ENCODE results near the gene ANO7. TPM values are rescaled to one million over a fixed set of nuclear protein-coding genes. Genes with fewer than 3 reads are reported as not detected.

Gene ANO7
- total RNA-seq, 1 donor from 2014 or later: 1.2 TPM

GRCh38 chr2:241199897-241200821 is 11.7 kb downstream of the ANO7 start:
- H3K27me3 Mint-ChIP-seq: no peaks in the 10 kb centered on the region
- ChIA-PET POLR2A (no interaction called here), CTCF (no interaction called here)
- no peak overlapping the region for H3K27ac Mint-ChIP-seq
- H3K9me3 Mint-ChIP-seq: no peaks in the 10 kb centered on the region
- ATAC-seq (ENCODE audit: low read depth) (no peak), DNase-seq (no peak)
- no peak for TF ChIP-seq CTCF (IDR thresholded peaks at IDR 0.05)
- H3K36me3 Mint-ChIP-seq (ENCODE audit: low read depth): no peaks in the 10 kb centered on the region
- no peaks in the 10 kb centered on the region for H3K4me1 Mint-ChIP-seq
- intact Hi-C loops (cut with micrococcal nuclease): no loop called here
- no peak overlapping the region for H3K4me3 Mint-ChIP-seq

- Mint-ChIP-seq H3K9me3 (no peaks in the 10 kb centered on the region), H3K27me3 (no peaks in the 10 kb centered on the region), H3K4me3 (no peak overlapping the region), H3K27ac (no peak overlapping the region), H3K4me1 (no peaks in the 10 kb centered on the region), H3K36me3 (ENCODE audit: low read depth) (no peaks in the 10 kb centered on the region)
- CTCF ChIA-PET: no interaction called here
- POLR2A ChIA-PET: no interaction called here
- intact Hi-C loops (cut with micrococcal nuclease): no loop called here
- ATAC-seq (ENCODE audit: low read depth): no peak
- no peak for TF ChIP-seq CTCF (IDR thresholded peaks at IDR 0.05)
- no peak for DNase-seq
Observed at GRCh38 chr2:241200822-241201395, 12.4 kb downstream of the ANO7 start.

GRCh38 chr2:241201445-241202267 is 13.2 kb downstream of the ANO7 start:
- Mint-ChIP-seq H3K4me1 (no peaks in the 10 kb centered on the region), H3K4me3 (no peak overlapping the region), H3K9me3 (no peaks in the 10 kb centered on the region), H3K27me3 (no peaks in the 10 kb centered on the region), H3K27ac (no peak overlapping the region), H3K36me3 (ENCODE audit: low read depth) (no peaks in the 10 kb centered on the region)
- DNase-seq (no peak), ATAC-seq (ENCODE audit: low read depth) (no peak)
- CTCF ChIA-PET: no interaction called here
- no peak for TF ChIP-seq CTCF (IDR thresholded peaks at IDR 0.05)
- intact Hi-C loops (cut with micrococcal nuclease): no loop called here
- POLR2A ChIA-PET: no interaction called here

- Mint-ChIP-seq H3K4me1 (no peaks in the 10 kb centered on the region), H3K27me3 (no peaks in the 10 kb centered on the region), H3K27ac (no peak overlapping the region), H3K9me3 (no peaks in the 10 kb centered on the region), H3K4me3 (no peak overlapping the region), H3K36me3 (ENCODE audit: low read depth) (no peaks in the 10 kb centered on the region)
- ATAC-seq (ENCODE audit: low read depth): no peak
- intact Hi-C loops (cut with micrococcal nuclease): no loop called here
- no peak for DNase-seq
- no peak for TF ChIP-seq CTCF (IDR thresholded peaks at IDR 0.05)
- POLR2A ChIA-PET: no interaction called here
- CTCF ChIA-PET: no interaction called here
Observed at GRCh38 chr2:241202268-241202585, 13.8 kb downstream of the ANO7 start.

DNA sequence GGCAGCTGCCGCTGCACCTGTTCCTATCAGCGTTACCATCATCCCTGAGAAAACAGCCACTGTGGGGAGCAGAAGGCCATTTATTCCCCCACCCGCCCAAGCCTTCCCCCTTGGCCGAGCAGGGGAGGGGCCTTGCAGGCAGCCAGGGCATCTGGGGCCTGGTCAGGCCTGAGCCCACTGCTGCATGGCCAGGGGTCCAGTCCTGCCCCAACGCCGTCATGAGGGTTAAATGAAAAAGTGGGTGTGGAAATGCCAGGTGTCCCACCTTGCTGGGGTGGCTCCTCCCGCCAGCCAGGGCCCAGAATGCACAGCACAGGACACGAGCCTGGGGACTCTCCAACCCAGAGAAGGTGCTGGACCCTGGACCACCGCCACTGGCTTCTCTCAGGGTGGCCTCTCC is 14.2 kb downstream of the ANO7 start:
- ATAC-seq (ENCODE audit: low read depth): no peak
- CTCF ChIA-PET: no interaction called here
- Mint-ChIP-seq H3K4me3 (no peak overlapping the region), H3K27ac (no peak overlapping the region), H3K4me1 (no peaks in the 10 kb centered on the region), H3K9me3 (no peaks in the 10 kb centered on the region), H3K27me3 (no peaks in the 10 kb centered on the region), H3K36me3 (ENCODE audit: low read depth) (no peaks in the 10 kb centered on the region)
- POLR2A ChIA-PET: no interaction called here
- no peak for DNase-seq
- TF ChIP-seq CTCF (IDR thresholded peaks at IDR 0.05): no peak
- intact Hi-C loops (cut with micrococcal nuclease): no loop called here

Measured in activated B cell treated with CpG ODN at 0.5 μM for 24 hours (primary cell).